GM18858 (cell line): Measurements from ENCODE around the gene MED4.
"Not testable (repeated sequence)": the region's sequence is repeated elsewhere in the genome, so short reads cannot be mapped to it uniquely, and the experiment has no call there.

Experiments used
- ATAC-seq: cut with Tn5 transposase; IDR thresholded peaks from one replicate; pipeline ENCODE4 v1.9.1; 2021; ENCODE audit not compliant: unreplicated experiment

MED4 gene

GRCh38 chr13:48096670-48097069 lies 1.8 kb upstream of the MED4 start:
- ATAC-seq = no peak

DNA sequence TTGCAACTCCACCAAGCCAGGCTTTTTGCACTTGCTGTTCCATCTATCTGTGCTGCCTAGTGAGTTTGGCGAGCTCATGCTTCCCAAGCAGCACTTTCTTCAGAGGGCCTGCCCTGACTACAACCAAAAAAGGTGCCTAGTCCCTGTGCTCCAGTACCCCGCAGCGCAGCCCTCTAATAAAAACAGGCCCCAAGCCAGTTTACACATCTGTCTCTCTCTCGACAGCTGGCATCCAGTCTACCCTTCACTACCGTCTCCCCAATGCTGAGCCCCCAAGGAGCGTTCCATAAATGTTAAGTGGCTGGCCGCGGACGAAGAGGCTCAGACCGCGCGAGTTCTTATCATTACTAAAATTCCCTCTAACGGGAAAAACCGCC lies 512 bp downstream of the MED4 start:
- ATAC-seq = no peak

DNA sequence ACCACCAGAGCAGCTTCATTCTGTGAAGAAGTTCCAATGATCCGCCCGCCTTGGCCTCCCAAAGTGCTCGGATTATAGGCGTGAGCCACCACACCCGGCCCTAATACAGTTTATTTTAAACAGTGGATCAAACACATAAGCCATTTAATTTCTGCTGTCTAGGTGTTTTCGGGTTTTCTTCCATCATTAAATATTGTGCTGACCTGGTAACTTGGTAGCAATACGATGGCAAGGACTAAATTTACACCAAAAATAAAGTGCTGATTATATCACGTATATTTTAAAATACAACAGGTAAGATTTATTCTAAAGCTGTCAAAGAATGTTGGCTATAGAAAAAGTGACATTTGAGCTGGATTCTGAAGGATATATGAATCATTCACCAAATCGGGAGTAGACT lies 1.3 kb downstream of the MED4 start:
- no peak for ATAC-seq

- no peak for ATAC-seq
Measured at GRCh38 chr13:48086272-48086671, 8.6 kb downstream of the MED4 start.

- ATAC-seq = no peak
Measured at GRCh38 chr13:48081739-48082138, 13.2 kb downstream of the MED4 start.

GRCh38 chr13:48078251-48078656 lies 16.6 kb downstream of the MED4 start:
- ATAC-seq = peak; percentile 97

- ATAC-seq = no peak
Measured at GRCh38 chr13:48074006-48074405, 20.9 kb downstream of the MED4 start.

GRCh38 chr13:48072787-48073186 lies 22.1 kb downstream of the MED4 start:
- ATAC-seq = no peak

DNA sequence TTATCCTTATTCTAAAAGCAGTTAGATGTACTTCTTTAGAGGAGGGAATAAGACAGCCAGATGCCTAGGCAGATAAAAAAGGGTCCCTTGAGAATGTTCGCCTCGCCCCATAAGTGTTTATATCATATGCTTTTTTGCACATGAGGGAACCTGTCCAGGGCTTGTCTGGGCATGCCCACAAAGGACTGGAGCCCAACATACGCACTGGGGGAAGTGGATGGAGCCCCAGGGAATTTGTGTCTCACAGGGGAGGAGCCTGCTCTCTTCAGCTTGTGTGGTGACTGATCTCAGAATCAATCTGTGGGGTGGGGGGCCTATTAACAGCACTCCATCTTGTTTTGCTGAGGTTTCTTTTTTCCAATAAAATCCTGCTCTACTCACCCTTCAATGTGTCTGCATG lies 22.6 kb downstream of the MED4 start:
- no peak for ATAC-seq

DNA sequence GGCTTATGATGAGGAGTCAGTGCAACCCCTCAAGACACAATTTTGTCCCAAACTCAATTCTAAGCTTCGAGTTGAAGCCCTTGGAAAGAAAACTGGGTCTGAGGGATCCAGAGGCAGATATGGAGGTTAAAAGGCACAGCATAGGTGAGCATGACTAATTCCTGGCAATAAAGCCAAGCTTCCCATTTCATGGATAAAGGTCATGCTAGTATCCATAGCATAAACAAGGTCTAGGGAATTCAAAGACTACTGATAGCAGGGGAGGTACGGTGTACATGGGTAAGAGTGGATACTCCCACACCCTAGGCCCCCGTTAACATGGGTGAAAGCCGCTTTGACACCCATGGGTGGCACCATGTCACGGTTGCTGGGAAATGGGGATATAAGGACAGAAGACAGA lies 24.0 kb downstream of the MED4 start:
- no peak for ATAC-seq

GRCh38 chr13:48069573-48069972 lies 25.3 kb downstream of the MED4 start:
- ATAC-seq = no peak

GRCh38 chr13:48068952-48069351 lies 26.0 kb downstream of the MED4 start:
- no peak for ATAC-seq

DNA sequence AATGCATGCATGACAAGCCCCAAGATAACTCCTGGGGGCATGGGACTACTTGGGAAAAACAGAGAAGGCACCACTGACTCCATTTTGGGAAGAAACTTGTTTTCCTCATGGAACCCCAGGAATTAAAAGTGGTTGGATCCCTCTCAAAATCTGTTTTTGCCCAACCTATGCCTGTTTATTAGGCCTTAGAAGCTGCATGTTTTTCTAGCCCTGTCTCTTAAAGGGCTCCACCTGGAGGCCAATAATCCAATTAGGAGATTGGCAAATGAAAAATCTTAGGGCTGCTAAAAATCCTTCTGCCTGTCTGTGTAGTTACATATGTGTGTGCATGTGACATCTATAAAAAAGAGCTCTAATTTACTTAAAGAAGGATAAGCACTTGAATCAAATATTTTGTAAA lies 26.9 kb downstream of the MED4 start:
- no peak for ATAC-seq

- peak; percentile 54 for ATAC-seq
Measured at GRCh38 chr13:48066310-48066989, 28.5 kb downstream of the MED4 start.

- not testable (repeated sequence) for ATAC-seq
Measured at GRCh38 chr13:48059951-48060350, 35.0 kb downstream of the MED4 start.

GRCh38 chr13:48058536-48058935 lies 36.4 kb downstream of the MED4 start:
- not testable (repeated sequence) for ATAC-seq

DNA sequence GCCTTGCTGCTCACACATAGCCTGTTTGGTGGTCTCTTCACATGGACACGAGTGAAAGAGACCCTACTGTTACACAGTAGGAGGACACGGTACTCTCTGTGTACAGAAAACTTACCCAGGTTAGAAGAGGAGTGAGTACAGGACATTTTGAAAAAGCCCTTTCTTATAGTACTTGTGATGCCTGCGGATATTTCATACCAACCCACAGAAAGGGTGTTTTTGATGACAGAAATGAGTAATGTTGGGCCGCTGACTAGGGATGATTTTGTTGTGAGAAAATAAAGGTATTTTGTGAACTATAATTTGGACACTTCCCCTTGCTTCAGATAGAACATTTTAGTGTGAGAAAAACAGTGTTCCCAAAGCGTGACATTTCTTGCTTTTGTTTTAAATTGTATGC lies 39.2 kb downstream of the MED4 start:
- no peak for ATAC-seq

DNA sequence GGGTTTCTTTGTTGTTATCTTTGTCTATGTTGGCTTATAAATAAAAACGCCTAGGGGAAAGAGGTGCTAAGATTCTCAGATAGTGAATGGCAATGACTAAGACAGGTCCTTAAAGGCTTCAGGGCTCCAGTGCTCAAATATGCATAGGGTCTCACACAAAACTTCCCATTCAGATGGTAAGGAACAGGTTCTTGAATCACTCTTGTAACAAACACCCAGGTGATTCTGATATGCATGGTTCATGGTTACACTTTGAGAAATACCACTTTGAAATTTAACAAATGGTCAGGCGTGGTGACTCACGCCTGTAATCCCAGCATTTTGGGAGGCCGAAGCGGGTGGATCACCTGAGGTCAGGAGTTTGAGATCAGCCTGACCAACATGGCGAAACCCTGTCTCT lies 40.3 kb downstream of the MED4 start:
- ATAC-seq = no peak

- ATAC-seq = no peak
Measured at GRCh38 chr13:48050550-48050949, 44.4 kb downstream of the MED4 start.

- ATAC-seq = peak; percentile 45
Measured at GRCh38 chr13:48043789-48044503, 51.0 kb downstream of the MED4 start.

GRCh38 chr13:48042894-48043293 lies 52.0 kb downstream of the MED4 start:
- ATAC-seq = no peak

- ATAC-seq = no peak
Measured at GRCh38 chr13:48040896-48041295, 54.0 kb downstream of the MED4 start.

DNA sequence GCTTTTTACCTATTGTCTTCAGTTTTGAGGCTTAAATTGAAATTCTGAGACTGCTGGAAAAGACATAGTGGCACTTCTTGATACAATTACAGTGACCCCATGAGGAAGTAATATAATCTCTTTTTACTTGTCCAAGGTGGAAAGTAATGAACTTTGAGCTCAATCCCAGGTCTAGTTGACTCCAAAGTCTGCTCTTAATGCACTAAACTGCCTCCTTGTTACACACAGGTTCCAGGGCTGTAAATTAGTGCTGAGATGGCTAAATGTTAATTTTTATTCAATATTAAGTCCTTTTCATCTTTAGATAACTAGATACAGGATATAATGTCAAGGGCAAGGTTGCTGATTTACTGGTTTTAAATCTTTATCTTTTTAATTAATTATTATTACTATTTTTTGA lies 54.9 kb downstream of the MED4 start:
- no peak for ATAC-seq
